Pancreas (tissue), 10 donors: ENCODE measurements around the gene TMA7. TPM values are rescaled to one million over a fixed set of nuclear protein-coding genes. Genes with fewer than 3 reads are reported as not detected.

Experiments used
- ATAC-seq, 4 donors: fragments of 200-7000 bp; cut with Tn5 transposase; one replicate each; pipeline versions ENCODE4 v1.8.0 to v1.9.1; 2020; ENCODE audit warnings: mild to moderate bottlenecking in 4 of 4, moderate library complexity in 4 of 4
- DNase-seq, 6 donors: peaks; one replicate each; pipeline ENCODE4 v3.0.0-alpha.2; 2020
- FAIRE-seq: peaks from 2 replicates; lab custom pipeline; 2012; peaks lifted over from hg19 to GRCh38; lab: Jason Lieb, UNC
- H3K27ac ChIP-seq, 4 donors: fragments of 200-600 bp; sonication (generic); 1 replicate in 3 of 4; 2 replicates in 1 of 4; pipeline versions ENCODE4 v1.5.0 to v1.8.0; 2020
- H3K27me3 ChIP-seq, 4 donors: fragments of 200-600 bp; one replicate each; pipeline ENCODE4 v1.8.0; 2021
- H3K36me3 ChIP-seq, 3 donors: fragments of 200-600 bp; sonication (generic) in 1 of 3; one replicate each; pipeline versions ENCODE4 v1.5.0 to v1.8.0; 2020 to 2021
- H3K4me1 ChIP-seq, 3 donors: fragments of 200-600 bp; one replicate each; pipeline ENCODE4 v1.8.0; 2021
- H3K4me3 ChIP-seq, 4 donors: fragments of 200-600 bp; sonication (generic) in 2 of 4; one replicate each; pipeline versions ENCODE4 v1.5.0 to v1.8.0; 2020 to 2021
- H3K9me3 ChIP-seq, 4 donors: fragments of 200-600 bp; one replicate each; pipeline ENCODE4 v1.8.0; 2021
- WGBS, 2 donors: extraction: QIAGEN DNeasy Blood & Tissue Kit; methylation state at CpG; one replicate each; pipeline ENCODE4 v1.1.7; 2013; 5-methylcytosine and 5-hydroxymethylcytosine counted together
- intact Hi-C, 3 donors: fragments of 100-400 bp; cut with DNase I; formaldehyde crosslinking; loops; one replicate each; pipeline versions ENCODE4 v1.11.1 to v1.14.2; 2022
- polyA plus RNA-seq, 2 donors: library from polyadenylated mRNA; stranded (reverse); fragments of 200-250 nt; gene quantifications; one replicate each; pipeline ENCODE4 v1.2.3, GENCODE V29; 2013
- total RNA-seq, 6 donors: library from RNA; stranded (reverse); fragmentation: NEBNext Ultra II Directional in 4 of 6; extraction: Animal tissue kit (Norgen Biotek cat#: 25700) in 4 of 6; gene quantifications; one replicate each; pipeline versions ENCODE4 v1.2.1 to v1.2.4, GENCODE V29; 2021 to 2023
- TF ChIP-seq, protein P1 (sequence below), 4 donors: fragments of 200-600 bp; sonication (generic) in 3 of 4; IDR thresholded peaks; one replicate each; pipeline versions ENCODE4 v1.5.0 to v1.8.0; 2021; ENCODE audit warnings: antibody characterized with exemption in 4 of 4
- donor health status: healthy with polysubstance abuse.
- donor health status: DM: no; HTN: no; CAD: no; lungs with moderate emphysema.
- donor health status: DM: no; HTN: no; CAD: no.
- donor health status: control.
- donor health status: control.
- donor health status: Bipolar disorder and iron deficiency.
- donor health status: DM: yes; HTN: yes; CAD: no.
- donor health status: DM: no; HTN: no; CAD: no.
- donor health status: DM: no; HTN: no; CAD: no.
- donor health status: DM: yes; HTN: yes; CAD: no.

Gene TMA7
- total and polyA plus RNA-seq, 8 donors: 59.0 to 320 (median 72.5) TPM

- Histone ChIP-seq H3K27me3 (no peaks in the 10 kb centered on the region), H3K36me3 (no peaks in the 10 kb centered on the region), H3K27ac (peak overlapping the region; percentile 99 to 100 (median 100)), H3K4me1 (peaks cover 22 to 39% (median 27%) of the 10 kb centered on the region in 3 donors), H3K9me3 (no peaks in the 10 kb centered on the region), H3K4me3 (peak overlapping the region; percentile 12 to 54 (median 38))
- ATAC-seq (peak; percentile 12 to 29 (median 16)), FAIRE-seq (no peak), DNase-seq (peak in 5 of 6 donors; percentile 66 to 89 (median 73))
- WGBS, 2 donors: 11 to 12% methylated on average over 17 to 19 of the region's 19 CpGs
- intact Hi-C loops: loop anchor here in 1 of 3 donors (5.0 kb wide), 1 partner anchor 86 kb away; no protein-coding TSS in a partner anchor
- TF ChIP-seq, protein P1, sequence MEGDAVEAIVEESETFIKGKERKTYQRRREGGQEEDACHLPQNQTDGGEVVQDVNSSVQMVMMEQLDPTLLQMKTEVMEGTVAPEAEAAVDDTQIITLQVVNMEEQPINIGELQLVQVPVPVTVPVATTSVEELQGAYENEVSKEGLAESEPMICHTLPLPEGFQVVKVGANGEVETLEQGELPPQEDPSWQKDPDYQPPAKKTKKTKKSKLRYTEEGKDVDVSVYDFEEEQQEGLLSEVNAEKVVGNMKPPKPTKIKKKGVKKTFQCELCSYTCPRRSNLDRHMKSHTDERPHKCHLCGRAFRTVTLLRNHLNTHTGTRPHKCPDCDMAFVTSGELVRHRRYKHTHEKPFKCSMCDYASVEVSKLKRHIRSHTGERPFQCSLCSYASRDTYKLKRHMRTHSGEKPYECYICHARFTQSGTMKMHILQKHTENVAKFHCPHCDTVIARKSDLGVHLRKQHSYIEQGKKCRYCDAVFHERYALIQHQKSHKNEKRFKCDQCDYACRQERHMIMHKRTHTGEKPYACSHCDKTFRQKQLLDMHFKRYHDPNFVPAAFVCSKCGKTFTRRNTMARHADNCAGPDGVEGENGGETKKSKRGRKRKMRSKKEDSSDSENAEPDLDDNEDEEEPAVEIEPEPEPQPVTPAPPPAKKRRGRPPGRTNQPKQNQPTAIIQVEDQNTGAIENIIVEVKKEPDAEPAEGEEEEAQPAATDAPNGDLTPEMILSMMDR (IDR thresholded peaks at IDR 0.05): no peak
Observed at GRCh38 chr3:48466386-48467109, 26.5 kb downstream of the TMA7 start.

DNA sequence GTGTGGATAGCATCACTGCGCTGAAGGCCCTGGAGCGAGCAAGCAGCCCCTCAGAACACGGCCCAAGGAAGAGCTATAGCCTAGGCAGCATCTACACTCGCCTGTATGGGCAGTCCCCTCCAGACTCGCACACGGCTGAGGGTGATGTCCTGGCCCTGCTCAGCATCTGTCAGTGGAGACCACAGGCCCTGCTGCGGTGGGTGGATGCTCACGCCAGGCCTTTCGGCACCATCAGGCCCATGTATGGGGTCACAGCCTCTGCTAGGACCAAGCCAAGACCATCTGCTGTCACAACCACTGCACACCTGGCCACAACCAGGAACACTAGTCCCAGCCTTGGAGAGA lies 27.0 kb downstream of the TMA7 start:
- FAIRE-seq (no peak), DNase-seq (peak in 1 of 6 donors; percentile 76), ATAC-seq (no peak)
- whole genome bisulfite sequencing, 2 donors: 67 to 75% methylated on average over 9 of the region's 9 CpGs
- Histone ChIP-seq H3K27ac (peak overlapping the region; percentile 99 to 100 (median 100)), H3K27me3 (no peaks in the 10 kb centered on the region), H3K4me3 (peak overlapping the region in 3 of 4 donors; percentile 12 to 54 (median 36)), H3K4me1 (peaks cover 22 to 45% (median 31%) of the 10 kb centered on the region in 3 donors), H3K9me3 (no peaks in the 10 kb centered on the region), H3K36me3 (no peaks in the 10 kb centered on the region)
- TF ChIP-seq, protein P1 (IDR thresholded peaks at IDR 0.05): no peak
- intact Hi-C loops: loop anchor here in 1 of 3 donors (5.0 kb wide), 1 partner anchor 85 kb away; no protein-coding TSS in a partner anchor

DNA sequence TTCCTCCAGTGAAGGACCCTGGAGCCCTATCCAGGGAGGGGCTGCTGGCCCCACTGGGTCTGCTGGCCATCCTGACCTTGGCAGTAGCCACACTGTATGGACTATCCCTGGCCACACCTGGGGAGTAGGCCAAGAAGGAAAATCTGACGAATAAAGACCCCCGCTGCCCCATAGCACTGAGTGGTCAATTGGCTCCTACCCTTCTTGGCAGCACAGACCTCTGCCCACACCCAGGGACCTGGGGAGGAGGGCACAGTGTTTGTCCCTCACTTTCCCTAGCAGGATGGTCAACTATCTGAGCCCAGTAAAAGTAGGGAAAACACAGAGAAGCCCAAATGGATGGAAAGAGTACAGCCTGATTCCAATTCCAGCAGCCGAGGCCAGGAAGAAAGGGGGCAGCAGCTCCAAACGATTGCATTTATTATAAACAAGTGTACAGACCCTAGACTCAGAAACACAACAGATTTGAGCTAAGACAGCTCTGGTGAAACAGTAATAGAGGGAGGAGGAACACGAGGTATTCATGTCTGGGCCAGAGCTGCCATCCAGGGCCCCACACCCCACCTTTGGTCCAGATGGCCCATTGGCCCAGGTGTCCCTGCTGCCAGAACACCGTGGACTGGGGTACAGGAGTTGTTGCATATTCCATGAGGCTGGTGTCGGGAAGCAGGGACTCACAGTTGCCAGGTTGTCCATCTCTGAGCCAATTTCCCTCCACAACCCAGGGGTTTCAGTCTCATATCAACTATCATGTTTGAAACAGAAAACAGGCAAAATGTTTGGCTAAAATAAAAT lies 27.6 kb downstream of the TMA7 start:
- intact Hi-C loops: loop anchor here in 1 of 3 donors (5.0 kb wide), 1 partner anchor 85 kb away; no protein-coding TSS in a partner anchor
- WGBS, 2 donors: 51 to 53% methylated on average over 7 of the region's 7 CpGs
- no peak for ATAC-seq
- H3K4me1 ChIP-seq: peaks cover 25 to 48% (median 33%) of the 10 kb centered on the region in 3 donors
- H3K4me3 ChIP-seq: peak overlapping the region in 2 of 4 donors; percentile 36 to 54
- TF ChIP-seq, protein P1 (IDR thresholded peaks at IDR 0.05): no peak
- no peaks in the 10 kb centered on the region for H3K9me3 ChIP-seq
- H3K27ac ChIP-seq: peak overlapping the region; percentile 99 to 100 (median 100)
- H3K27me3 ChIP-seq: no peaks in the 10 kb centered on the region
- peak in 1 of 6 donors; percentile 32 for DNase-seq
- H3K36me3 ChIP-seq: no peaks in the 10 kb centered on the region
- FAIRE-seq: no peak

GRCh38 chr3:48468329-48468731 lies 28.3 kb downstream of the TMA7 start:
- H3K36me3 ChIP-seq: no peaks in the 10 kb centered on the region
- peak in 4 of 6 donors; percentile 57 to 73 (median 64) for DNase-seq
- H3K27ac ChIP-seq: peak overlapping the region; percentile 18 to 100 (median 74)
- 31 to 32% methylated on average over 8 of the region's 8 CpGs for WGBS, 2 donors
- no peak for ATAC-seq
- TF ChIP-seq, protein P1 (IDR thresholded peaks at IDR 0.05): no peak
- peaks cover 25 to 51% (median 35%) of the 10 kb centered on the region in 3 donors for H3K4me1 ChIP-seq
- intact Hi-C loops: loop anchor here in 1 of 3 donors (5.0 kb wide), 1 partner anchor 84 kb away; no protein-coding TSS in a partner anchor
- no peak for FAIRE-seq
- no peaks in the 10 kb centered on the region for H3K27me3 ChIP-seq
- no peaks in the 10 kb centered on the region for H3K9me3 ChIP-seq
- no peak overlapping the region for H3K4me3 ChIP-seq
